ENCODE results near the gene UBE2D1. TPM values are rescaled to one million over a fixed set of nuclear protein-coding genes. Genes with fewer than 3 reads are reported as not detected.
A peak's percentile ranks its signal among the peaks of the same experiment; 100 is the strongest.

Gene UBE2D1
- total RNA-seq, 3 donors from 2014 or later, result 13.4 to 16.0 (median 15.7) TPM

GRCh38 chr10:58382489-58382995 is 47.7 kb downstream of the UBE2D1 start:
- no peaks in the 10 kb centered on the region for H3K27me3 Mint-ChIP-seq (ENCODE audit: low read depth)
- ATAC-seq (no peak), DNase-seq (no peak)
- H3K9me3 Mint-ChIP-seq, result no peaks in the 10 kb centered on the region
- H3K36me3 Mint-ChIP-seq (ENCODE audit: insufficient read depth), result peaks cover 6% of the 10 kb centered on the region
- H3K4me1 Mint-ChIP-seq (ENCODE audit: low read depth), result peaks cover 27% of the 10 kb centered on the region
- H3K4me3 Mint-ChIP-seq, result no peak overlapping the region

- peaks cover 35% of the 10 kb centered on the region for H3K4me1 Mint-ChIP-seq (ENCODE audit: low read depth)
Observed at GRCh38 chr10:58384095-58384494, 49.3 kb downstream of the UBE2D1 start.

GRCh38 chr10:58384544-58384998 is 49.8 kb downstream of the UBE2D1 start:
- Mint-ChIP-seq H3K4me1 (ENCODE audit: low read depth) (peaks cover 39% of the 10 kb centered on the region), H3K4me3 (peak overlapping the region; percentile 100), H3K36me3 (ENCODE audit: insufficient read depth) (peaks cover 18% of the 10 kb centered on the region), H3K9me3 (no peaks in the 10 kb centered on the region), H3K27me3 (ENCODE audit: low read depth) (no peaks in the 10 kb centered on the region)
- ATAC-seq (no peak), DNase-seq (no peak)

More at GRCh38 chr10:58384095-58384494, 49.3 kb downstream of the UBE2D1 start:
- DNase-seq (no peak), ATAC-seq (no peak)
- Mint-ChIP-seq H3K36me3 (ENCODE audit: insufficient read depth) (peaks cover 14% of the 10 kb centered on the region), H3K4me3 (peak overlapping the region; percentile 100), H3K27me3 (ENCODE audit: low read depth) (no peaks in the 10 kb centered on the region), H3K9me3 (no peaks in the 10 kb centered on the region)

GRCh38 chr10:58384999-58385783 is 50.4 kb downstream of the UBE2D1 start, which contains the start of gene TFAM:
TFAM (plus strand) TSS chr10:58385410; CDS start chr10:58385548, 138 bp downstream.
- peak within 1 kb of the TSS; percentile 100 for H3K4me3 Mint-ChIP-seq
- no peaks in the 10 kb centered on the region for H3K9me3 Mint-ChIP-seq
- H3K27me3 Mint-ChIP-seq (ENCODE audit: low read depth), result no peaks in the 10 kb centered on the region
- H3K4me1 Mint-ChIP-seq (ENCODE audit: low read depth), result peaks cover 45% of the 10 kb centered on the region
- DNase-seq (peak; percentile 98), ATAC-seq (peak; percentile 91)
- H3K36me3 Mint-ChIP-seq (ENCODE audit: insufficient read depth), result peaks cover 23% of the 10 kb centered on the region

- Mint-ChIP-seq H3K9me3 (no peaks in the 10 kb centered on the region), H3K36me3 (ENCODE audit: insufficient read depth) (peaks cover 24% of the 10 kb centered on the region), H3K27me3 (ENCODE audit: low read depth) (no peaks in the 10 kb centered on the region), H3K4me1 (ENCODE audit: low read depth) (peaks cover 45% of the 10 kb centered on the region), H3K4me3 (peak overlapping the region; percentile 100)
- ATAC-seq (peak; percentile 20 to 22), DNase-seq (no peak)
Observed at GRCh38 chr10:58385784-58386112, 50.9 kb downstream of the UBE2D1 start.

- H3K9me3 Mint-ChIP-seq, result no peaks in the 10 kb centered on the region
- no peaks in the 10 kb centered on the region for H3K27me3 Mint-ChIP-seq (ENCODE audit: low read depth)
- H3K36me3 Mint-ChIP-seq (ENCODE audit: insufficient read depth), result peaks cover 34% of the 10 kb centered on the region
- peaks cover 39% of the 10 kb centered on the region for H3K4me1 Mint-ChIP-seq (ENCODE audit: low read depth)
- no peak for ATAC-seq
- no peak for DNase-seq
- H3K4me3 Mint-ChIP-seq, result no peak overlapping the region
Observed at GRCh38 chr10:58389024-58389423, 54.2 kb downstream of the UBE2D1 start.

- peaks cover 50% of the 10 kb centered on the region for H3K36me3 Mint-ChIP-seq (ENCODE audit: insufficient read depth)
- H3K4me3 Mint-ChIP-seq, result no peak overlapping the region
- DNase-seq (no peak), ATAC-seq (no peak)
- no peaks in the 10 kb centered on the region for H3K27me3 Mint-ChIP-seq (ENCODE audit: low read depth)
- peaks cover 14% of the 10 kb centered on the region for H3K4me1 Mint-ChIP-seq (ENCODE audit: low read depth)
- H3K9me3 Mint-ChIP-seq, result no peaks in the 10 kb centered on the region
Observed at GRCh38 chr10:58393317-58393716, 58.5 kb downstream of the UBE2D1 start.

- DNase-seq (no peak), ATAC-seq (no peak)
- H3K27me3 Mint-ChIP-seq (ENCODE audit: low read depth), result no peaks in the 10 kb centered on the region
- H3K9me3 Mint-ChIP-seq, result no peaks in the 10 kb centered on the region
- H3K4me1 Mint-ChIP-seq (ENCODE audit: low read depth), result peaks cover 9% of the 10 kb centered on the region
- H3K4me3 Mint-ChIP-seq, result no peak overlapping the region
- H3K36me3 Mint-ChIP-seq (ENCODE audit: insufficient read depth), result peaks cover 43% of the 10 kb centered on the region
Observed at GRCh38 chr10:58394471-58394870, 59.7 kb downstream of the UBE2D1 start.

- peaks cover 42% of the 10 kb centered on the region for H3K36me3 Mint-ChIP-seq (ENCODE audit: insufficient read depth)
Observed at GRCh38 chr10:58396057-58396456, 61.3 kb downstream of the UBE2D1 start.

GRCh38 chr10:58397830-58398229 is 63.0 kb downstream of the UBE2D1 start:
- Mint-ChIP-seq H3K36me3 (ENCODE audit: insufficient read depth) (peaks cover 40% of the 10 kb centered on the region), H3K4me1 (ENCODE audit: low read depth) (no peaks in the 10 kb centered on the region), H3K9me3 (no peaks in the 10 kb centered on the region), H3K27me3 (ENCODE audit: low read depth) (no peaks in the 10 kb centered on the region), H3K4me3 (no peak overlapping the region)
- DNase-seq (no peak), ATAC-seq (no peak)

More at GRCh38 chr10:58396057-58396456, 61.3 kb downstream of the UBE2D1 start:
- ATAC-seq (no peak), DNase-seq (no peak)
- Mint-ChIP-seq H3K9me3 (no peaks in the 10 kb centered on the region), H3K27me3 (ENCODE audit: low read depth) (no peaks in the 10 kb centered on the region), H3K4me3 (no peak overlapping the region), H3K4me1 (ENCODE audit: low read depth) (peaks cover 1% of the 10 kb centered on the region)

GRCh38 chr10:58399410-58399809 is 64.6 kb downstream of the UBE2D1 start:
- H3K9me3 Mint-ChIP-seq, result no peaks in the 10 kb centered on the region
- H3K4me3 Mint-ChIP-seq, result no peak overlapping the region
- H3K4me1 Mint-ChIP-seq (ENCODE audit: low read depth), result no peaks in the 10 kb centered on the region
- ATAC-seq (no peak), DNase-seq (no peak)
- no peaks in the 10 kb centered on the region for H3K27me3 Mint-ChIP-seq (ENCODE audit: low read depth)
- peaks cover 35% of the 10 kb centered on the region for H3K36me3 Mint-ChIP-seq (ENCODE audit: insufficient read depth)

GRCh38 chr10:58400609-58401008 is 65.8 kb downstream of the UBE2D1 start:
- no peaks in the 10 kb centered on the region for H3K9me3 Mint-ChIP-seq
- no peak for DNase-seq
- H3K4me1 Mint-ChIP-seq (ENCODE audit: low read depth), result no peaks in the 10 kb centered on the region
- H3K36me3 Mint-ChIP-seq (ENCODE audit: insufficient read depth), result peaks cover 27% of the 10 kb centered on the region
- H3K4me3 Mint-ChIP-seq, result no peak overlapping the region
- H3K27me3 Mint-ChIP-seq (ENCODE audit: low read depth), result no peaks in the 10 kb centered on the region
- ATAC-seq, result no peak

- Mint-ChIP-seq H3K27me3 (ENCODE audit: low read depth) (no peaks in the 10 kb centered on the region), H3K4me1 (ENCODE audit: low read depth) (no peaks in the 10 kb centered on the region), H3K9me3 (no peaks in the 10 kb centered on the region), H3K36me3 (ENCODE audit: insufficient read depth) (peaks cover 12% of the 10 kb centered on the region), H3K4me3 (no peak overlapping the region)
- no peak for DNase-seq
- ATAC-seq, result no peak
Observed at GRCh38 chr10:58404001-58404400, 69.2 kb downstream of the UBE2D1 start.

- H3K4me3 Mint-ChIP-seq, result no peak overlapping the region
Observed at GRCh38 chr10:58409956-58410610, 75.3 kb downstream of the UBE2D1 start.

More at GRCh38 chr10:58409956-58410610, 75.3 kb downstream of the UBE2D1 start:
- no peaks in the 10 kb centered on the region for H3K9me3 Mint-ChIP-seq
- H3K4me1 Mint-ChIP-seq (ENCODE audit: low read depth), result no peaks in the 10 kb centered on the region
- ATAC-seq (no peak), DNase-seq (no peak)
- H3K27me3 Mint-ChIP-seq (ENCODE audit: low read depth), result peaks cover 5% of the 10 kb centered on the region
- H3K36me3 Mint-ChIP-seq (ENCODE audit: insufficient read depth), result no peaks in the 10 kb centered on the region
